GM13976 (cell line): ENCODE data around the gene CRTC1.
"Not testable (repeated sequence)": the region's sequence is repeated elsewhere in the genome, so short reads cannot be mapped to it uniquely, and the experiment has no call there.

Experiments used
- DNase-seq: peaks from one replicate; pipeline ENCODE4 v3.0.0; 2012; ENCODE audit warnings: low spot score
- in situ Hi-C: fragments of 300-500 bp; cut with MboI; formaldehyde crosslinking; loops from one replicate; pipeline ENCODE4 v1.12.0; 2022; ENCODE audit warnings: low sequenced_read_pairs, mixed read lengths, inconsistent platforms; ENCODE audit not compliant: unreplicated experiment
- TF ChIP-seq, protein P1 (sequence below): IDR thresholded peaks from 2 replicates; pipeline ENCODE4 v1.5.1; 2012; ENCODE audit warnings: borderline replicate concordance, mild to moderate bottlenecking; ENCODE audit not compliant: insufficient read depth; ENCODE audit errors: extremely low read depth, missing control alignments, control extremely low read depth

CRTC1 gene

GRCh38 chr19:18675779-18676178, 7.7 kb upstream of the CRTC1 start:
- TF ChIP-seq, protein P1, sequence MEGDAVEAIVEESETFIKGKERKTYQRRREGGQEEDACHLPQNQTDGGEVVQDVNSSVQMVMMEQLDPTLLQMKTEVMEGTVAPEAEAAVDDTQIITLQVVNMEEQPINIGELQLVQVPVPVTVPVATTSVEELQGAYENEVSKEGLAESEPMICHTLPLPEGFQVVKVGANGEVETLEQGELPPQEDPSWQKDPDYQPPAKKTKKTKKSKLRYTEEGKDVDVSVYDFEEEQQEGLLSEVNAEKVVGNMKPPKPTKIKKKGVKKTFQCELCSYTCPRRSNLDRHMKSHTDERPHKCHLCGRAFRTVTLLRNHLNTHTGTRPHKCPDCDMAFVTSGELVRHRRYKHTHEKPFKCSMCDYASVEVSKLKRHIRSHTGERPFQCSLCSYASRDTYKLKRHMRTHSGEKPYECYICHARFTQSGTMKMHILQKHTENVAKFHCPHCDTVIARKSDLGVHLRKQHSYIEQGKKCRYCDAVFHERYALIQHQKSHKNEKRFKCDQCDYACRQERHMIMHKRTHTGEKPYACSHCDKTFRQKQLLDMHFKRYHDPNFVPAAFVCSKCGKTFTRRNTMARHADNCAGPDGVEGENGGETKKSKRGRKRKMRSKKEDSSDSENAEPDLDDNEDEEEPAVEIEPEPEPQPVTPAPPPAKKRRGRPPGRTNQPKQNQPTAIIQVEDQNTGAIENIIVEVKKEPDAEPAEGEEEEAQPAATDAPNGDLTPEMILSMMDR: peak; percentile 37
- in situ Hi-C loops: no loop called here
- peak; percentile 65 for DNase-seq

GRCh38 chr19:18676692-18677091, 6.8 kb upstream of the CRTC1 start:
- TF ChIP-seq, protein P1: no peak
- in situ Hi-C loops: no loop called here
- DNase-seq: no peak

DNA sequence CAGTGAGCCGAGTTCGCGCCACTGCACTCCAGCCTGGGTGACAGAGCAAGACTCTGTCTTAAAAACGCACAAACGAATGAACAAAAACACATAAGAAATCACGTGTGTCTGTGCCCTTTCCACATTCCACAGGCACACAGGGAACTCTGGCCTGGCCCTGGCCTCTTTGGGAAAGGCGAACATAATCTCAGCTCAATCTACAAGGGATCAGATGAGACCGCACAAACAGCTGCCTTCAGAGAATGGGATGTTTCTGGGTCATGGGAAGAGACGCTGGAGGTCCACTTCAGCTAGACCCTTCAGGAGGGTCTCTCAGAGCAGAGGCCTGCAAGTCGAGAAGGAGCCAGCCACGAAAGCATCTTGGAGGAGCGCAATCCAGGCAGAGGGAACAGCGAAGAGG, 6.3 kb upstream of the CRTC1 start:
- TF ChIP-seq, protein P1: no peak
- in situ Hi-C loops: no loop called here
- no peak for DNase-seq

- DNase-seq, in situ Hi-C loops: not testable (repeated sequence)
Observed at GRCh38 chr19:18680148-18680547, 3.3 kb upstream of the CRTC1 start.

GRCh38 chr19:18682807-18683108, 722 bp upstream of the CRTC1 start:
- in situ Hi-C loops: no loop called here
- TF ChIP-seq, protein P1: no peak
- DNase-seq: no peak

GRCh38 chr19:18683958-18684641, 620 bp downstream of the CRTC1 start:
- in situ Hi-C loops: no loop called here
- no peak for DNase-seq
- TF ChIP-seq, protein P1: no peak

GRCh38 chr19:18684642-18684993, 1.1 kb downstream of the CRTC1 start:
- TF ChIP-seq, protein P1: no peak
- DNase-seq: no peak
- in situ Hi-C loops: no loop called here
